ENCODE results near the gene SF3B3.
"Not testable (repeated sequence)": the region's sequence is repeated elsewhere in the genome, so short reads cannot be mapped to it uniquely, and the experiment has no call there.

Gene SF3B3

GRCh38 chr16:70568601-70569237, 45.1 kb downstream of the SF3B3 start:
- DNase-seq (ENCODE audit: low read depth): no peak

GRCh38 chr16:70569752-70570151, 46.1 kb downstream of the SF3B3 start:
- no peak for DNase-seq (ENCODE audit: low read depth)

- no peak for DNase-seq (ENCODE audit: low read depth)
Observed at GRCh38 chr16:70570967-70571570, 47.5 kb downstream of the SF3B3 start.

GRCh38 chr16:70571623-70572022, 48.0 kb downstream of the SF3B3 start:
- no peak for DNase-seq (ENCODE audit: low read depth)

GRCh38 chr16:70572050-70572925, 48.7 kb downstream of the SF3B3 start:
- no peak for DNase-seq (ENCODE audit: low read depth)

GRCh38 chr16:70572926-70573270, 49.3 kb downstream of the SF3B3 start:
- no peak for DNase-seq (ENCODE audit: low read depth)

GRCh38 chr16:70573451-70574121, 50.0 kb downstream of the SF3B3 start:
- DNase-seq (ENCODE audit: low read depth): no peak

- DNase-seq (ENCODE audit: low read depth): no peak
Observed at GRCh38 chr16:70574595-70575271, 51.1 kb downstream of the SF3B3 start.

GRCh38 chr16:70575376-70575775, 51.8 kb downstream of the SF3B3 start:
- DNase-seq (ENCODE audit: low read depth): no peak

GRCh38 chr16:70576431-70577255, 53.0 kb downstream of the SF3B3 start:
- no peak for DNase-seq (ENCODE audit: low read depth)

GRCh38 chr16:70577256-70577698, 53.7 kb downstream of the SF3B3 start:
- no peak for DNase-seq (ENCODE audit: low read depth)

GRCh38 chr16:70578035-70578434, 54.4 kb downstream of the SF3B3 start:
- no peak for DNase-seq (ENCODE audit: low read depth)

- no peak for DNase-seq (ENCODE audit: low read depth)
Observed at GRCh38 chr16:70579248-70579647, 55.6 kb downstream of the SF3B3 start.

- no peak for DNase-seq (ENCODE audit: low read depth)
Observed at GRCh38 chr16:70579648-70580630, 56.3 kb downstream of the SF3B3 start.

GRCh38 chr16:70582280-70582978, 58.8 kb downstream of the SF3B3 start:
- DNase-seq (ENCODE audit: low read depth): no peak

- DNase-seq (ENCODE audit: low read depth): no peak
Observed at GRCh38 chr16:70586731-70587130, 63.1 kb downstream of the SF3B3 start.

- no peak for DNase-seq (ENCODE audit: low read depth)
Observed at GRCh38 chr16:70588565-70588964, 64.9 kb downstream of the SF3B3 start.

GRCh38 chr16:70589416-70589815, 65.8 kb downstream of the SF3B3 start:
- not testable (repeated sequence) for DNase-seq (ENCODE audit: low read depth)

- DNase-seq (ENCODE audit: low read depth): no peak
Observed at GRCh38 chr16:70589998-70590471, 66.4 kb downstream of the SF3B3 start.

All from stimulated activated CD8-positive, alpha-beta memory T cell treated with anti-CD3 and anti-CD28 coated beads, Interleukin-15, amount 100 ng/mL, for 1 hour (primary cell).